Left cardiac atrium (tissue), 4 donors: ENCODE measurements around the gene FRMPD4. TPM values are rescaled to one million over a fixed set of nuclear protein-coding genes. Genes with fewer than 3 reads are reported as not detected.

ENCODE experiments used
- ATAC-seq, 2 donors: fragments of 200-7000 bp; cut with Tn5 transposase; one replicate each; pipeline ENCODE4 v1.9.1; 2020; ENCODE audit warnings: mild to moderate bottlenecking in 2 of 2, moderate library complexity in 2 of 2
- DNase-seq: peaks from one replicate; pipeline ENCODE4 v3.0.0-alpha.2; 2020
- intact Hi-C, 2 donors: fragments of 100-400 bp; cut with DNase I; formaldehyde crosslinking; loops; one replicate each; pipeline versions ENCODE4 v1.14.1 to v1.15.1; 2022 to 2023
- total RNA-seq, 2 donors: library from RNA; stranded (reverse); fragmentation: NEBNext Ultra II Directional; extraction: Animal tissue kit (Norgen Biotek cat#: 25700); gene quantifications; one replicate each; pipeline ENCODE4 v1.2.1, GENCODE V29; 2021
- donor health status: DM: no; HTN: yes; CAD: no.
- donor health status: DM: no; HTN: yes; CAD: no; lungs with severe emphysema.
- donor health status: DM: yes; HTN: yes; CAD: no.
- donor health status: Dilated cardiomyopathy.

FRMPD4 gene
- total RNA-seq, 2 donors from 2014 or later, result 0.52 to 0.77 TPM

- DNase-seq, result no peak
- no peak for ATAC-seq
- intact Hi-C loops, result no loop called here
Measured at GRCh38 chrX:12339921-12340320, 201.6 kb downstream of the FRMPD4 start.

GRCh38 chrX:12344954-12345353 lies 206.7 kb downstream of the FRMPD4 start:
- DNase-seq (no peak), ATAC-seq (no peak)
- intact Hi-C loops, result no loop called here

- no peak for ATAC-seq
- intact Hi-C loops, result no loop called here
- no peak for DNase-seq
Measured at GRCh38 chrX:12349201-12349600, 210.9 kb downstream of the FRMPD4 start.

GRCh38 chrX:12352922-12353321 lies 214.6 kb downstream of the FRMPD4 start:
- no peak for DNase-seq
- intact Hi-C loops, result no loop called here
- no peak for ATAC-seq

- no peak for DNase-seq
- no peak for ATAC-seq
- intact Hi-C loops, result no loop called here
Measured at GRCh38 chrX:12360383-12360782, 222.1 kb downstream of the FRMPD4 start.

- intact Hi-C loops, result no loop called here
- ATAC-seq (no peak), DNase-seq (no peak)
Measured at GRCh38 chrX:12360986-12361598, 222.8 kb downstream of the FRMPD4 start.

- DNase-seq (no peak), ATAC-seq (no peak)
- intact Hi-C loops, result no loop called here
Measured at GRCh38 chrX:12363216-12363615, 224.9 kb downstream of the FRMPD4 start.

GRCh38 chrX:12366440-12366839 lies 228.2 kb downstream of the FRMPD4 start:
- ATAC-seq, result no peak
- intact Hi-C loops, result no loop called here
- no peak for DNase-seq

- ATAC-seq (no peak), DNase-seq (no peak)
- intact Hi-C loops, result no loop called here
Measured at GRCh38 chrX:12367254-12367653, 229.0 kb downstream of the FRMPD4 start.

- DNase-seq (no peak), ATAC-seq (peak; percentile 41 to 57)
Measured at GRCh38 chrX:12370497-12370986, 232.3 kb downstream of the FRMPD4 start.

GRCh38 chrX:12372111-12372510 lies 233.8 kb downstream of the FRMPD4 start:
- peak in 1 of 2 donors; percentile 67 for ATAC-seq
- intact Hi-C loops, result no loop called here
- no peak for DNase-seq

More at GRCh38 chrX:12370497-12370986, 232.3 kb downstream of the FRMPD4 start:
- intact Hi-C loops, result no loop called here

- intact Hi-C loops, result no loop called here
- no peak for DNase-seq
- ATAC-seq, result no peak
Measured at GRCh38 chrX:12374286-12374685, 236.0 kb downstream of the FRMPD4 start.

GRCh38 chrX:12378253-12378652 lies 240.0 kb downstream of the FRMPD4 start:
- intact Hi-C loops, result no loop called here
- no peak for ATAC-seq
- DNase-seq, result no peak

GRCh38 chrX:12378706-12379105 lies 240.4 kb downstream of the FRMPD4 start:
- ATAC-seq (no peak), DNase-seq (no peak)
- intact Hi-C loops, result no loop called here

- intact Hi-C loops, result no loop called here
- ATAC-seq, result no peak
- no peak for DNase-seq
Measured at GRCh38 chrX:12379671-12380070, 241.4 kb downstream of the FRMPD4 start.

- intact Hi-C loops, result no loop called here
- DNase-seq, result no peak
- ATAC-seq, result no peak
Measured at GRCh38 chrX:12383196-12383595, 244.9 kb downstream of the FRMPD4 start.

- intact Hi-C loops, result no loop called here
- no peak for ATAC-seq
- DNase-seq, result no peak
Measured at GRCh38 chrX:12390301-12390700, 252.0 kb downstream of the FRMPD4 start.

GRCh38 chrX:12396584-12396983 lies 258.3 kb downstream of the FRMPD4 start:
- no peak for DNase-seq
- intact Hi-C loops, result no loop called here
- ATAC-seq, result no peak

- no peak for DNase-seq
- ATAC-seq, result no peak
- intact Hi-C loops, result no loop called here
Measured at GRCh38 chrX:12400218-12400617, 261.9 kb downstream of the FRMPD4 start.

GRCh38 chrX:12401252-12401651 lies 263.0 kb downstream of the FRMPD4 start:
- ATAC-seq (peak; percentile 51 to 81), DNase-seq (no peak)
- intact Hi-C loops, result no loop called here

- DNase-seq (no peak), ATAC-seq (peak in 1 of 2 donors; percentile 61)
- intact Hi-C loops, result no loop called here
Measured at GRCh38 chrX:12403474-12404082, 265.3 kb downstream of the FRMPD4 start.
